Breast epithelium (tissue), 3 donors: ENCODE results near the gene SIK2.

Experiments used
- POLR2A ChIP-seq: fragments of 450-650 bp; IDR thresholded peaks from one replicate; pipeline ENCODE4 v1.6.1; 2016; ENCODE audit warnings: antibody characterized with exemption, mild to moderate bottlenecking, moderate library complexity
- POLR2AphosphoS5 ChIP-seq, 3 donors: sonication (generic); formaldehyde crosslinking; IDR thresholded peaks; one replicate each; pipeline ENCODE4 v1.6.1; 2017; ENCODE audit warnings: antibody characterized with exemption in 3 of 3
- TF ChIP-seq, protein P1 (sequence below), 3 donors: fragments of 450-650 bp; IDR thresholded peaks; one replicate each; pipeline ENCODE4 v1.5.1; 2016 to 2017; ENCODE audit warnings: antibody characterized with exemption in 3 of 3, mild to moderate bottlenecking in 3 of 3, moderate library complexity in 3 of 3

DNA sequence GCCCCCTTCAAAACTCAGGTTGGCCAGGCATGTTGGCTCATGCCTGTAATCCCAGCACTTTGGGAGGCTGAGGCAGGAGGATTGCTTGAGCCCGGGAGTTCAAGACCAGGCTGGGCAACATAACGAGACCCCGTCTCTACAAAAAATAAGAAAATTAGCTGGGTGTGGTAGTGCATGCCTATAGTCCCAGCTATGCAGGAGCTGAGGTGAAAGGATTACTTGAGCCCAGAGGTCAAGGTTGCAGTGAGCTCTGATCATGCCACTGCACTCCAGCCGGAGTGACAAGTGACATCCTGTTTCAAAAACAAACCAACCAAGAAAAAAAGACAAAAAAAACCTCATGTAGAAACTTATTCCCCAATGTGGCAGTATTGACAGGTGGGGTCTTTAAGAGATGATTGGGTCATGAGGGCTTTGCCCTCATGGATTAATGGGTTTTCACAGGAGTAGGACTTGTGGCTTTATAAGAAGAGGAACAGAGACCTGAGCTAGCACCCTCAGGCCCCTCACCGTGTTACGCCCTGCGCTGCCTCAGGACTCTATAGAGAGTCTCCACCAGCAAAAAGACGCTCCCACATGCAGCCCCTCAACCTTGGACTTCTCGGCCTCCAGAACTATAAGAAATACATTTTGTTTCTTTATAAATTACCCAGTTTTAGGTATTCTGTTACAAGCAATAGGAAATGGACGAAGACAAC lies 39.4 kb upstream of the SIK2 start:
- TF ChIP-seq, protein P1, sequence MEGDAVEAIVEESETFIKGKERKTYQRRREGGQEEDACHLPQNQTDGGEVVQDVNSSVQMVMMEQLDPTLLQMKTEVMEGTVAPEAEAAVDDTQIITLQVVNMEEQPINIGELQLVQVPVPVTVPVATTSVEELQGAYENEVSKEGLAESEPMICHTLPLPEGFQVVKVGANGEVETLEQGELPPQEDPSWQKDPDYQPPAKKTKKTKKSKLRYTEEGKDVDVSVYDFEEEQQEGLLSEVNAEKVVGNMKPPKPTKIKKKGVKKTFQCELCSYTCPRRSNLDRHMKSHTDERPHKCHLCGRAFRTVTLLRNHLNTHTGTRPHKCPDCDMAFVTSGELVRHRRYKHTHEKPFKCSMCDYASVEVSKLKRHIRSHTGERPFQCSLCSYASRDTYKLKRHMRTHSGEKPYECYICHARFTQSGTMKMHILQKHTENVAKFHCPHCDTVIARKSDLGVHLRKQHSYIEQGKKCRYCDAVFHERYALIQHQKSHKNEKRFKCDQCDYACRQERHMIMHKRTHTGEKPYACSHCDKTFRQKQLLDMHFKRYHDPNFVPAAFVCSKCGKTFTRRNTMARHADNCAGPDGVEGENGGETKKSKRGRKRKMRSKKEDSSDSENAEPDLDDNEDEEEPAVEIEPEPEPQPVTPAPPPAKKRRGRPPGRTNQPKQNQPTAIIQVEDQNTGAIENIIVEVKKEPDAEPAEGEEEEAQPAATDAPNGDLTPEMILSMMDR (IDR thresholded peaks at IDR 0.05), result no peak
- TF ChIP-seq POLR2AphosphoS5 (IDR thresholded peaks at IDR 0.05) (no peak), POLR2A (no peak)
